Activated CD8-positive, alpha-beta memory T cell treated with anti-CD3 and anti-CD28 coated beads for 24 hours (primary cell): ENCODE measurements around the gene ADIPOR1.
"Not testable (repeated sequence)": the region's sequence is repeated elsewhere in the genome, so short reads cannot be mapped to it uniquely, and the experiment has no call there.

Experiments used
- DNase-seq: peaks from one replicate; pipeline ENCODE4 v3.0.0-alpha.2; 2020

ADIPOR1 gene, protein sequence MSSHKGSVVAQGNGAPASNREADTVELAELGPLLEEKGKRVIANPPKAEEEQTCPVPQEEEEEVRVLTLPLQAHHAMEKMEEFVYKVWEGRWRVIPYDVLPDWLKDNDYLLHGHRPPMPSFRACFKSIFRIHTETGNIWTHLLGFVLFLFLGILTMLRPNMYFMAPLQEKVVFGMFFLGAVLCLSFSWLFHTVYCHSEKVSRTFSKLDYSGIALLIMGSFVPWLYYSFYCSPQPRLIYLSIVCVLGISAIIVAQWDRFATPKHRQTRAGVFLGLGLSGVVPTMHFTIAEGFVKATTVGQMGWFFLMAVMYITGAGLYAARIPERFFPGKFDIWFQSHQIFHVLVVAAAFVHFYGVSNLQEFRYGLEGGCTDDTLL

DNA sequence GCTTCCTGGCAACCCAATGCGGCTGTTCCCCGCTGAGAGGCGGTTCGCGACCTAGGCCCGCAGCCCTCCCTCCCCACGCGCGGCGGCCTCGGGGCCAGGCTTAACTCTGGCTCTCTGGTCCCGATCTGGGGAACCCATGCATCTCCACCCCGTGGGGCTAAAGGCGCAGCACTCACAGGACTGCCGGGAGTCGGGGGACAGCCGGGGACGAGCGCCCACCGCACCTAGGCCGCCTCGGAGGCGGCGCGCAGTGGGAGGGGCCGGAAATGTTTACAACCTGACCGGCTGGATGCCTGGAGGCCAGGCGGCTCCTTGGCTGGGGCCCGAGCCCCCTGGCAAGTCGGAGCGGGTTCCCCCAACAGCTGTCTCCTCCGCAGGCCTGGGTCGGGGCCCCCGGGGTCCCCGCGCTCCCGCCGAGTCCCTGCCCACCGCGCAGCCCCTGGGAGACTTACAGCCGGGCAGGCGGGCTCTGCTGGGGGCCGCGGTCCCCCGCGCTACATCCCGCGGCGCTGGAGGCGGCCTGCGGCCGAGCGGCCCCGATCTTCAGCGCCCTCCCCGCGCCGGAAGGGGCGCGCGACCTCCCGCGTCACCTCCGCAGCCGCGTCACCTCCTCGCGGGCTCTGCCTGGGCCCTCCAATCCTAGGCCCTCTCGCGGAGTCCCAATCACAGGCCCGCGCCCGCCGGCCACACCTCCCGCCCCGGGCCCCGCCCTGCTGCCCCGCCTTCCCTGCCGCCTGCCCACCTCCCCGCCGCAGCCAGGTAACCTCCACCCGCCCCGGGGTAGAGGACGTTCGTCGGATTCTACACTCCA, at the start of gene ADIPOR1:
ADIPOR1 (minus strand) TSS at position 580 of the 811 bp plus-strand sequence. CDS start 7,242 bp downstream, outside the sequence.
- peak; percentile 97 for DNase-seq

DNA sequence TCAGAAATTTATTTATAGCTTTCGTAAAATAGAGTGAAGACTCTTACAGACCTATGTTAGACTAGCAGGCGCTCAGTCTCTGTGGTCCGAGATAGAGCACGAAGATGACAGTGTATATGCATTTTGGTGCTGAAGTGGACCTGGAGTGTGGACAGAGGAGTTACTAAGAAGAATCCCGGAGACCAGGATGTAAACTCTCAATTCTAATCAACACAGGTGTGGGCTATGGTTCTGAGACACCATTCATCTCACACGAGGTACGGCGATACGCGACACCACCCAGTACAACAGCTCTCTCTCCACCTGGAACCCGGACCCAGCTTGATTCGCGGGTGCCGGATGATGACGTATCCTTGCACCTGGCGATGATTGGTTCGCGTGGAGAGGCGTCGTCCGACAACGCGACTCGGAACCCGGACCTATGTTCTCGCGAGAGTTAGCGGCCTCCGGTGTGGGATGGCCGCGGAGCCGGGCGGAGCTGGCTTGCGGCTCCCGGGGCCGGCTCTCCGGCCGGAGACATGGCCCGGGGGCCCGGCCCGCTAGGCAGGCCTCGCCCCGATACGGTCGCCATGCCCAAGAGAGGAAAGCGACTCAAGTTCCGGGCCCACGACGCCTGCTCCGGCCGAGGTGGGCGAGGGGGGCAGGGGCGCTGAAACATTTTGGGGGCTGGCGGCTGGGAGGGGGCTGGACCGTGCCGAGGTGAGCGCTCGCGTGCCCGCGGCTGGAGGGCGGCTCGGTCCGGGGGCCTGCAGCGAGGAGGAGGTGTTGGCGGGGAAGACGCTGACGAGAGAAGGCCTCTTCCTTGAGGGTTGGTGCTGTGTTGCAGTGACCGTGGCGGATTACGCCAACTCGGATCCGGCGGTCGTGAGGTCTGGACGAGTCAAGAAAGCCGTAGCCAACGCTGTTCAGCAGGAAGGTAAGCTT, 49.1 kb upstream of the ADIPOR1 start, which contains the start of gene TMEM183A:
TMEM183A (plus strand) TSS at position 427 of the 924 bp plus-strand sequence; CDS start at position 519, 92 bp downstream.
- DNase-seq, result peak; percentile 95

DNA sequence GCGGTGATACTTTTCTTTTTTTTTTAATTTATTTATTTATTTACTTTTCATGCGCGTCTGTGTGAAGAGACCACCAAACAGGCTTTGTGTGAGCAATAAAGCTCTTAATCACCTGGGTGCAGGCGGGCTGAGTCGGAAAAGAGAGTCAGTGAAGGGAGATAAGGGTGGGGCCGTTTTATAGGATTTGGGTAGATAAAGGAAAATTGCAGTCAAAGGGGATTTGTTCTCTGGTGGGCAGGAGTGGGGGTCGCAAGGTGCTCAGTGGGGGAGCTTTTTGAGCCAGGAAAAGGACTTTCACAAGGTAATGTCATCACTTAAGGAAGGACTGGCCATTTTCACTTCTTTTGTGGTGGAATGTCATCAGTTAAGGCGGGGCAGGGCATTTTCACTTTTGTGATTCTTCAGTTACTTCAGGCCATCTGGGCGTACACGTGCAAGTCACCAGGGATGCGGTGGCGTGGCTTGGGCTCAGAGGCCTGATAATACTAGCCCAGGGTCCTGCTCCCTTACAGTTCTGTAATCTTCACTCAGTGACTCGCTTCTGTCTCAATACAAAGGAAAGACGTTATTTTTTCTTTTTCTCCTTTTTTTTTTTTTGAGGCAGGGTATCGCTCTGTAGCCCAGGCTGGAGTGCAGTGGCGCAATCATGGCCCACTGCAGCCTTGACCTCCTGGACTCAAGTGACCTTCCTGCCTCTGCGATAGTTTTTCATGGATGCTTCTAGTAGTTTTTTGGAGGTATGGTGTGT, 47.5 kb upstream of the ADIPOR1 start:
- not testable (repeated sequence) for DNase-seq

DNA sequence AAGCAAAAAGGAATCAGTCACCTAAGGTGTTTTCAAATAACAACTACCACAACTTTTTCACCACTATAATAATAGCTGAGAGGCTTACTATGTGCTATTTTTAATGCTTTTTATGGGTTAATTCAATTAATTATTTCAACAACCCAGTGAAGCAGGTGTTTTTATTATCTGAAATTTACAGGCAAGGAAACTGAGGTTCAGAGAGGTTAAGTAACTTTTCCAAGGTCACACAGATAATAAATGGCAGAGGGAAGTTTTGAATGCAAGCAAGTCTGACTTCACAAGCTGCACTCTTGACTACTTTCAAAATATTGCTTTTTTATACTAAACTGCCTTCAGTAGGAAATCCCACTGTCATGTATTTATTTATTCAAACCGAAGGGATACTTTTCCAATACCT, 44.8 kb upstream of the ADIPOR1 start:
- DNase-seq, result no peak

DNA sequence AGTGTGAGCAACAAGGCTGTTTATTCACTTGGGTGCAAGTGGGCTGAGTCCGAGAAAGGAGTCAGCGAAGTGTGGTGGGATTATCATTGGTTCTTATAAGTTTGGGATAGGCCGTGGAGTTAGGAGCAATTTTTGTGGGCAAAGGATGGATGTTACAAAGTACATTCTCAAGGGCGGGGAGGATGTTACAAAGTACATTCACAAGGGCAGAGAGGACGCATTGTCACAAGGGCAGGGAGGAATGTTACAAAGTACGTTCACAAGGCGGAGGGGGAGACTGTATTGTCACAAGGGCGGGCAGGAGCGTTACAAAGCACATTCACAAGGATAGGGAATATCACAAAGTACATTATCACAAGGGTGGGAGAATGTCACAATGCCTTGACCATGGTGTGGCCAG, 43.9 kb upstream of the ADIPOR1 start:
- no peak for DNase-seq

DNA sequence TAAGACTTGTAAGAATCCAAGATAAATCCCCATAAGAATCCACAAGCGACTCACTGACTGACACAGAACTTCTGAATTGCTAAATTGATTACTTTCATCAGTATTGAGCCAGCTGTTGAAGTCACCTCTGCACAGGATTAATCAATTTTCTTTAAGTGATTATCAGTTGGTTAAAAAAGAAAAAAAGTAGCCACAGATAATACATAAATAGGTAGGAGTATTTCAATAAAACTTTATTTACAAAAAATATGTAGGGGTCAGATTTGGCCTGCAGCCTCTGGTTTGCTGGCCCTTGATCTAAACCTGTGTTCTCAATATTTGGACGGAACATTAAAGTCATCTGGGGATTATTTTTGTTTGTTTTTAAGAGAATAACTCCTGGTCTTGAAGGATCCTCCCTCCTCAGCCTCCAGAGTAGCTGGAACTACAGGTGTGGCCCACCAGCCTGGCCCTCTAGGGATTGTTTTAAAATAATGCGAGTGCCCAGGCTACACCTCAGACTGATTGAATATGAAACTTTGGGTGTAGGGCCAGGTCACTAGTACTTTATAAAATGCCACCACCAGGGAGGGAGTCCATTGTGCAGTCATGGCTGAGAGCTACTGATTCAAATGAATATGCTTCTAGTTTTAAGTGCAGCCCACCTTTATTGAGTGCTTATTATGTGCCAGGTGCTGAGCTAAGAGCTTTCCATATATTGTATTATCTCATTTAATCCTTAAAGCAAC, 42.3 kb upstream of the ADIPOR1 start:
- no peak for DNase-seq

DNA sequence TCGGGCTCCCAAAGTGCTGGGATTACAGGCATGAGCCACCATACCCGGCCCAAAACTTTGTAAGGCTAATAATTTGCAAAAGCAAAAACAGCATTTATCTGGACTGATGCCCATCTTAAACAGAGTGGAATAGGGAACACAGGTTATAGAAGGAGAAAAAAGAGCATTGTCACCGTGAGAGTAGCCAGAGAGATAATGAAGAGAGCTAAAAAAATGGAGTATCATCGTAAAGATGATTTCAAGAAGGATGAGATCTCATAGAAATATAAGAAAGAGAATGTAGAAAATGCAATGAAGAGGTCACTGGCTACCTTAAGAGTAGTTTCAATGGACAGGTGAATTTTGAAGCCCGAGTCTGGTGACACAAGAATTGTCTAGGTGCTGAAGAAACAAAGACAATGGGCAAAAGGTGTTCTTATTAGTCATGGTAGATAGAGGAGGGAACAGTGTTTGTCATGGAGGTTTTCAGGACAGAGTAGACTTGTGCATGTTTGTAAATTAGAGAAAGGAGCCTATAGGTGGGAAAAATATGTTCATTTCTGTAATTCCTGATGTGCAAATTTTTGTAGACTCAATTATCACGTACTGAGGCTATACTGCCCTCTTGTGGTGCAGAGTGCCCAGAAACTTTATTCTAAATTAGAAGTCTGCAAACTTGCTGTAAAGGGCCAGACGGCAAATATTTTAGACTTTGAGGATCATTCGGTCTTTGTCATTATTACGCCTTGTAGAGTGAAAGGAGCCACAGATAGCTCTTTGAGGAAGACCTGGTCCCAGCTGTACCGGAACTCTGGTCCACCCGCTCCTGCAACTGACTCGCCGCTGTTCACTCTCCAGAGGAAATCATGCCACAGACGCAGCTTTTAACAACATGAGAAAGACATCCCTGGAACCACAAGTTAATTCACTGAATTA, 41.0 kb upstream of the ADIPOR1 start:
- DNase-seq, result peak; percentile 72

DNA sequence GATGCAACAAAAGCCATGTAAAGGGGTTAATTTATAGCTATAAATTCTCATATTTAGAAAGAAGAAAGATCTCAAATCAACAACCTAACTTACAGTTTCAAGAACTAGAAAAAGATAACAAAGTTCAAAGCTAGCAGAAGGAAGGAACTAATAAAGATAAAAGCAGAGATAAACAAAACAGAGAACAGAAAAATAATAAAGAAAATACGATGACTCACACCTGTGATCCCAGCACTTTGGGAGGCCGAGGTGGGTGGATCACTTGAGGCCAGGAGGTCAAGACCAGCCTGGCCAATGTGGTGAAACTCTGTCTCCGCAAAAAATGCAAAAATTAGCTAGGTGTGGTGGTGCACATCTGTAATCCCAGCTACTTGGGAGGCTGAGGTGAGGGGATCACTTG, 36.6 kb upstream of the ADIPOR1 start:
- no peak for DNase-seq

DNA sequence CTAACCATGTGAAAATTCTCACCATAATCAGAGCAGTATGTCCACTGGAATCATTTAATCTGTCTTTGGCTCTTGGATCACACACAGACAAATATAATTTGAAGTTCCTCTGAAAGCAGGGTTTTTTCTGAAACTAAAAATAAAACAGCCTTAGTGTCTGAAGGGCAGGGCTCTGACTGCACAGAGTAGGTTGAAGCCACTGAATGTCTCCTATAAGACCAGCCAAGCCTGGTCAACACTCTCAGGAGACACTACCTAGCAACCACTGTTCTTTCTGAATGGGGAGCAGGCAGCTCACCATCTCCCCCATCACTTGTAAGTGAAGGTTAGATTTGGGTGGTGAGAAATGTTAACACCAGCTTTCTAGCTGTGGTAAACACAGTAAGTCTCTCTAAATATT, 33.0 kb upstream of the ADIPOR1 start:
- DNase-seq, result no peak

DNA sequence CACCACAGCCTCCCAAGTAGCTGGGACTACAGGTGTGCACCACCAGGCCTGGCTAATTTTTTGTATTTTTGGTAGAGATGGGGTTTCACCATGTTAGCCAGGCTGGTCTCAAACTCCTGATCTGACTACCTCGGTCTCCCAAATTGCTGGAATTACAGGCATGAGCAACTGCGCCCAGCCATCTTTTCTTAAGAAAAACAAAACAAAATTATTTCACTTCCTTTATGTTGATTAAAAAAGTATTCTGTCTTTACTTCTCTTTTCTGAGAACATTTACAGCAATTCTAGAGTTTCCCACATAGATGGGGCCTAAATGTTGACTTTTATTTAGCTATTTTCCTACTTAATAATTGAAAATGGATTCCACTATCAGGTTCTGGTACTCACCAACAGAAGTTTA, 31.8 kb upstream of the ADIPOR1 start:
- no peak for DNase-seq

DNA sequence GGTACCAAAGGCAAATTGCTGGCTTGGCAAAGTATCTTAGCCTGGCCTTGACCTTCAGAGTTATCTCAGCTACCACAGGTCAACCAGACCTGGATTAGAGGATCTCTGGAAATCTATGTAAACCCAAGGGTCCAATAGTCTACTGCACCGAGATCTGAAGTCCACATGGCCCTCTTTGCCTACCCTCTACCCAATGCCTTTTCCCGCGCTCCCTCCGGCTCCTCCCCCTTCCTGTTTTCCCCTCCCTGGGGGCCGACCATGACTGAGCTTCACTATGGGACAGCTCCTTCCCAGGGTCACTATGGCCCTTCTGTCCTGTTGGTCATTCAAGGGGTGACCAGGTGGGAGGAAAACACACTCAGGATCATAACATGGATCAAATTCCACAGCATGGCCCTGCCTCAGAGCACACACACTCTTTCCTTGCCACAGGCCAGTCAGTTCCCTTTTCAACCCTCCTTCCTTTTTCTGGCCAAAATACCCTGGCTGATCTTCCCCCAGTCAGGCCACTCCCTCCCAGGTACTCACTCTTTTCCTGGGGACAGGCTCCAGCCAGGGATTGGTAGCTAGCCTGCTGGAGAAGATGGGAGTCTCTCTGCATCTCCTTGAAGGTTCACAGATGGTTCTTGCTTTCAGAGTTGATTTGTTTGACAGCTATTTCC, 29.9 kb upstream of the ADIPOR1 start:
- no peak for DNase-seq

DNA sequence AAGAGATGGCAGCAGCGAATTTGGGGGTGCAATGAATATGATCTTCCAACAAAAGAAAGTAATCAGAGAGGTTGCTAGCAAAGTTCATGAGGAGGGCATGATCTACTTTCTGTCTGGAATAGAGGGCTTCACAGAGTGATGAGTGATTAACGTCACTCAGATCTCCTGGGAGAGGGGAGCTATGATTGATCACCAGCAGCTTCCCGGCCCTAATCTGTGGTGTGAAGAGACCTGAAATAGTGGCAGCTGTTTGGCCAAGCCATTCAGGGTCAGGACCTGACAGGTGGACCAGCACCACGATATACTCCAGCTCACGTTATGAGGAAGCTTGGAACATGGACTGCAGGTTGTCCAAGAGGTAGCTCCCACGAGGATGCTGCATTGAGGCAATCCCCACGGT, 29.1 kb upstream of the ADIPOR1 start:
- no peak for DNase-seq

DNA sequence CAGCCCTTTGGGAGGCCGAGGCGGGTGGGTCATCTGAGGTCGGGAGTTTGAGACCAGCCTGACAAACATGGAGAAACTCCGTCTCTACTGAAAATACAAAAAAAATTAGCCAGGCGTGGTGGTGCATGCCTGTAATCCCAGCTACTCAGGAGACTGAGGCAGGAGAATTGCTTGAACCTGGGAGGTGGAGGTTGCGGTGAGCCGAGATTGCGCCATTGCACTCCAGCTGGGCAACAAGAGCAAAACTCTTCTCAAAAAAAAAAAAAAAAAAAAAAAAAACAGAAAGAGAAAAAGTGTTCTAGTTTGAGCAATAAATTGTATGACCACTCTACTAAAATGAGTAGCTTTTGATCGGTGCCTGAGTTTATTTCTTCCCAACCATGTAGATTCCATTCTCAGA, 28.0 kb upstream of the ADIPOR1 start:
- not testable (repeated sequence) for DNase-seq

DNA sequence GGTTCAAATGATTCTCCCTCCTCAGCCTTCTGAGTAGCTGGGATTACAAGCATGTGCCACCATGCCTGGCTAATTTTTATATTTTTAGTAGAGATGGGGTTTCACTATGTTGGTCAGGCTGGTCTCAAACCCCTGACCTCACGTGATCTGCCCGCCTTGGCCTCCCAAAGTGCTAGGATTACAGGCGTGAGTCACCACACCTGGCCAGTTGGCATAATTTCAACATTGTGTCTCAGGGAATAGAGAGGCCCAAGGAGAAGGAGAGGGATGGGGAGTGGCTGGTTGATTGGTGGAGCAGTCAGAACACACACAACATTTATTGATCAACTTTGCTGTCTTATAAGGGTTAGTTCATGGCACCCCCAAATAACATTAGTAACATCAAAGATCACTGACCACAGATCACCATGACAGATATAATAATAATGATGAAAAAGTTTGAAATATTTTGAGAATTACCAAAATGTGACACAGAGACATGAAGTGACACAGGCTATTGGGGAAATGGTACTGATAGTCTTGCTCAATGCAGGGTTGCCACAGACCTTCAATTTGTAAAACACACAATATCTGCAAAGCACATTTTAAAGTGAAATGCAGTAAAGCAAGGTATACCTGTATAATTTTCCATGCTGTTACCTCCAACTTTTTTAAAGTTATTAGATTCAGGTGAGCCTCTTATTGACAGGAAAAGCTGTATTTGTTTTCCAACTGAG, 24.8 kb upstream of the ADIPOR1 start:
- DNase-seq, result no peak

DNA sequence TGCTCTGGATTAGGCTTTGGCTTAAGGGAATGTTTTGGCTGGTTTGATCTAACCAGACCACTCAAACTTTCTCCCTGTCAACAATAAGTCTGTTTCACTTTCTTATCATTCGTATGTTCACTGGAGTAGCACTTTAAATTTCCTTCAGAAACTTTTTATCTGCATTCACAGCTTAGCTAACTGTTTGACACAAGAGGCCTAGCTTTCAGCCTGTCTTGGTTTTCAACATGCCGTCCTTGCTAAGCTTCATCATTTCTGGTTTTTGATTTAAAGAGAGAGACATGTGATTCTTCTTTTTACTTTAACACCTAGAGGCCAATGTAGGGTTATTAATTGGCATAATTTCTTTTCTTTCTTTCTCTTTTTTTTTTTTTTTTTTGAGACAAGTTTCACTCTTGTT, 23.8 kb upstream of the ADIPOR1 start:
- no peak for DNase-seq

DNA sequence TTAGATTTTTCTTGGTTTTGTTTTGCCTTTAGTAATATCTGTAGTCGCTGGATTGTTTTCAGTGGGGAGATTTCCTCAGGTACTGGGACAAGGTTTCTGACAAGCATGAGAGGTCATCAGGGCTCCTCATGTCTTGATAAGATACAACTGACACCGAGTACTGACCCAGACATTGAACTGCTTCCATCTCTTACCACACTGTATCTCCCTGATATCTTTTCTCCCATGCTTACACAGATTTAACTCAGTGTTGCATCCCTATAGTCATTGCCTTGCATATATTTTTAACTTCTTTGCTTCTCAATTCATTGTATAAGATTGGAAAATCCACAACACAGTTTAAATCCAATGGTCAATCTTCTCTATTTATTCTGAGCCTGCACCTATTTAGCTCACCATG, 21.3 kb upstream of the ADIPOR1 start:
- no peak for DNase-seq

DNA sequence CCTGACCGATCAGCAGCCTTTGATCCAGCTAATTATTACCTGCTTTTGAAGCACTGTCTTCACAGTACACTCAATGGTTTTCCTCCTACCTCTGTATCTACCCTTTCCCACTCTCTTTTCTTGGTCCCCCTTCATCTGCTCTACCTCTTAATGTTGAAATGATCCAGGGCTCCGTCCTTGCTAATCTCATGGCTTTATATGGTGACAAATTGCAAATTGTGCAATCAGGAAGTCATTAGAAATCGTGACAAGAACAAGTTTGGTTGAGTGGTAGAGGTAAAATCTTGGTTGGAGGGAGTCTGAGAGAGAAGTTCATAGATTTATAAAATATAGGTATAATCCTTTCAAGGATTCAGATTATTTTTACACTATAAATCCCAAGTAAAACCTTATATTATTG, 18.5 kb upstream of the ADIPOR1 start:
- DNase-seq, result no peak

DNA sequence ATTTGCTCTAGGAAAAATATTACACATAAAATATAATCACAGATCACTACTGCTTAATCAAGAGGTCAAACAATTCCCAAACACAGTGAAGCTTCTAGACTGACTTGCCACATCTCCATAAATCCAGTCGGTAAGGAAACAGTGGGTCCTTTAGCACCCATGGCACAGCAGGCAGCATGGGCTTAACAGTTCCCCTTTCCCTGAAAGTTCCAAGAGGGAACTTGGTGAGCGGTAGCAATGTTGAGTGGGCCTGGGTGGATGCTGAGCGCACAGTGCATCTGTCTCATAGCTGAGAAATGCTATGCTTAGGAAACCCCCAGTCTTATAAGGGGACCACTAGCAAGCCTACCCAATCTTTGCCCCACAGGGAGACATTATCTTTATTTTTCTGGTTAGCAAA, 16.7 kb upstream of the ADIPOR1 start:
- DNase-seq, result no peak

DNA sequence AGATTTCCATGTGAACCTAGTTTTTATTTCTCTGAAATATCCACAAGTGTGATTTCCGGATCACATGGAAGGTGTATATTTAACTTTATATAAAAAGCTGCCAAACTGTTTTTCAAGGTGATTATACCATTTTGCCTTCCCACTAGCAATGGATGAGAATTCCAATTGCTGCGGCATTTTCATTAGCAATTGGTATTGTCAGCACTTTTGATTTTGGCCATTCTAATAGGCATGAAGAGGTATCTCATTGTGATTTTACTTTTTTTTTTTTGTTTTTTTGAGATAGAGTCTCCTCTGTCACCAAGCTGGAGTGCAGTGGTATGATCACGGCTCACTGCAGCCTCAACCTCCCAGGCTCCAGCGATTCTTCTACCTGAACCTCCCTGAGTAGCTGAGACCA, 13.9 kb upstream of the ADIPOR1 start:
- no peak for DNase-seq
